Breast epithelium (tissue), 4 donors: Measurements from ENCODE around the gene PRR5L. TPM values are rescaled to one million over a fixed set of nuclear protein-coding genes. Genes with fewer than 3 reads are reported as not detected.

Experiments used
- DNase-seq, 2 donors: peaks; one replicate each; pipeline ENCODE4 v3.0.0-alpha.2; 2019; ENCODE audit warnings: low spot score in 2 of 2
- H3K27ac ChIP-seq, 2 donors: fragments of 200-600 bp; sonication (generic) in 1 of 2; one replicate each; pipeline ENCODE4 v1.5.1; 2016 to 2019; ENCODE audit warnings: mild to moderate bottlenecking in 1 of 2
- H3K27me3 ChIP-seq, 2 donors: fragments of 200-600 bp; sonication (generic) in 1 of 2; one replicate each; pipeline versions ENCODE4 v1.5.1 to v1.6.0; 2017 to 2019; ENCODE audit warnings: control low read depth in 1 of 2, mild to moderate bottlenecking in 1 of 2
- H3K36me3 ChIP-seq: fragments of 200-600 bp; one replicate; pipeline ENCODE4 v1.5.1; 2019
- H3K4me1 ChIP-seq, 2 donors: fragments of 200-600 bp; sonication (generic); one replicate each; pipeline ENCODE4 v1.5.1; 2016 to 2019; ENCODE audit warnings: control low read depth in 1 of 2
- H3K4me3 ChIP-seq, 3 donors: fragments of 200-600 bp; sonication (generic); 1 replicate in 2 of 3; 2 replicates in 1 of 3; pipeline ENCODE4 v1.5.1; 2016 to 2019; ENCODE audit warnings: mild to moderate bottlenecking in 3 of 3, moderate library complexity in 2 of 3
- H3K9me3 ChIP-seq, 2 donors: fragments of 200-600 bp; sonication (generic) in 1 of 2; one replicate each; pipeline ENCODE4 v1.5.1; 2016 to 2019; ENCODE audit warnings: control low read depth in 1 of 2
- CTCF ChIP-seq, 3 donors: fragments of 450-650 bp; IDR thresholded peaks; one replicate each; pipeline ENCODE4 v1.5.1; 2016 to 2017; ENCODE audit warnings: antibody characterized with exemption in 3 of 3, mild to moderate bottlenecking in 3 of 3, moderate library complexity in 3 of 3
- POLR2A ChIP-seq: fragments of 450-650 bp; IDR thresholded peaks from one replicate; pipeline ENCODE4 v1.6.1; 2016; ENCODE audit warnings: antibody characterized with exemption, mild to moderate bottlenecking, moderate library complexity
- POLR2AphosphoS5 ChIP-seq, 3 donors: sonication (generic); formaldehyde crosslinking; IDR thresholded peaks; one replicate each; pipeline ENCODE4 v1.6.1; 2017; ENCODE audit warnings: antibody characterized with exemption in 3 of 3
- intact Hi-C: fragments of 100-400 bp; cut with DNase I; formaldehyde crosslinking; loops from one replicate; pipeline ENCODE4 v1.15.1; 2023; ENCODE audit warnings: low total_unique reads
- total RNA-seq, 3 donors: library from RNA; depleted of rRNA; stranded (reverse); fragments of >200 nt; gene quantifications; one replicate each; pipeline ENCODE4 v1.1.0, GENCODE V29; 2016

Gene PRR5L
- total RNA-seq, 3 donors from 2014 or later = 5.6 to 16.1 (median 16.0) TPM

GRCh38 chr11:36388951-36389350, 92.9 kb downstream of the PRR5L start:
- H3K27me3 ChIP-seq = no peaks in the 10 kb centered on the region
- intact Hi-C loops = no loop called here
- TF ChIP-seq POLR2AphosphoS5 (IDR thresholded peaks at IDR 0.05) (no peak), CTCF (IDR thresholded peaks at IDR 0.05) (no peak), POLR2A (no peak)
- no peak overlapping the region for H3K27ac ChIP-seq
- no peaks in the 10 kb centered on the region for H3K9me3 ChIP-seq
- no peak overlapping the region for H3K4me3 ChIP-seq
- no peaks in the 10 kb centered on the region for H3K36me3 ChIP-seq
- no peak for DNase-seq
- H3K4me1 ChIP-seq = no peaks in the 10 kb centered on the region

- intact Hi-C loops = no loop called here
- no peaks in the 10 kb centered on the region for H3K9me3 ChIP-seq
- TF ChIP-seq POLR2A (no peak), CTCF (IDR thresholded peaks at IDR 0.05) (no peak), POLR2AphosphoS5 (IDR thresholded peaks at IDR 0.05) (no peak)
- no peaks in the 10 kb centered on the region for H3K27me3 ChIP-seq
- no peaks in the 10 kb centered on the region for H3K36me3 ChIP-seq
- no peak for DNase-seq
- H3K4me1 ChIP-seq = no peaks in the 10 kb centered on the region
- no peak overlapping the region for H3K4me3 ChIP-seq
- no peak overlapping the region for H3K27ac ChIP-seq
Measured at GRCh38 chr11:36389811-36390210, 93.7 kb downstream of the PRR5L start.

- Histone ChIP-seq H3K9me3 (no peaks in the 10 kb centered on the region), H3K27ac (no peak overlapping the region), H3K4me3 (no peak overlapping the region), H3K36me3 (no peaks in the 10 kb centered on the region), H3K27me3 (no peaks in the 10 kb centered on the region), H3K4me1 (no peaks in the 10 kb centered on the region)
- no peak for DNase-seq
- TF ChIP-seq CTCF (IDR thresholded peaks at IDR 0.05) = no peak
- no peak for TF ChIP-seq POLR2AphosphoS5 (IDR thresholded peaks at IDR 0.05)
- no peak for TF ChIP-seq POLR2A
- intact Hi-C loops = no loop called here
Measured at GRCh38 chr11:36390963-36391471, 94.9 kb downstream of the PRR5L start.

GRCh38 chr11:36392196-36392595, 96.1 kb downstream of the PRR5L start:
- Histone ChIP-seq H3K27ac (no peak overlapping the region), H3K36me3 (no peaks in the 10 kb centered on the region), H3K9me3 (no peaks in the 10 kb centered on the region), H3K4me1 (no peaks in the 10 kb centered on the region), H3K27me3 (no peaks in the 10 kb centered on the region), H3K4me3 (no peak overlapping the region)
- DNase-seq = no peak
- intact Hi-C loops = no loop called here
- TF ChIP-seq POLR2A = no peak
- no peak for TF ChIP-seq POLR2AphosphoS5 (IDR thresholded peaks at IDR 0.05)
- TF ChIP-seq CTCF (IDR thresholded peaks at IDR 0.05) = no peak

- H3K4me1 ChIP-seq = no peaks in the 10 kb centered on the region
- H3K4me3 ChIP-seq = no peak overlapping the region
- no peaks in the 10 kb centered on the region for H3K36me3 ChIP-seq
- intact Hi-C loops = no loop called here
- no peak for DNase-seq
- TF ChIP-seq POLR2A (no peak), CTCF (IDR thresholded peaks at IDR 0.05) (no peak), POLR2AphosphoS5 (IDR thresholded peaks at IDR 0.05) (no peak)
- H3K9me3 ChIP-seq = no peaks in the 10 kb centered on the region
- H3K27me3 ChIP-seq = no peaks in the 10 kb centered on the region
- no peak overlapping the region for H3K27ac ChIP-seq
Measured at GRCh38 chr11:36394056-36394455, 98.0 kb downstream of the PRR5L start.
